Measurements from ENCODE around the gene ACSL4. TPM values are rescaled to one million over a fixed set of nuclear protein-coding genes. Genes with fewer than 3 reads are reported as not detected.

ACSL4 gene
- total RNA-seq, 1 donor from 2014 or later = 41.1 TPM

- Histone ChIP-seq H3K36me3 (no peaks in the 10 kb centered on the region), H3K27ac (replicated peaks) (no peak overlapping the region), H3K4me3 (no peak overlapping the region), H3K27me3 (ENCODE audit: low read depth) (no peaks in the 10 kb centered on the region), H3K4me1 (no peaks in the 10 kb centered on the region), H3K9me3 (replicated peaks) (no peaks in the 10 kb centered on the region)
- no peak for DNase-seq
- intact Hi-C loops (cut with micrococcal nuclease) = no loop called here
- peak; percentile 53 for TF ChIP-seq CTCF (IDR thresholded peaks at IDR 0.05; ENCODE audit: borderline replicate concordance)
Observed at GRCh38 chrX:109635146-109635545, 97.9 kb downstream of the ACSL4 start.

GRCh38 chrX:109632906-109633504 is 100.1 kb downstream of the ACSL4 start:
- Histone ChIP-seq H3K27me3 (ENCODE audit: low read depth) (no peaks in the 10 kb centered on the region), H3K9me3 (replicated peaks) (no peaks in the 10 kb centered on the region), H3K4me1 (no peaks in the 10 kb centered on the region), H3K4me3 (no peak overlapping the region), H3K27ac (replicated peaks) (no peak overlapping the region), H3K36me3 (no peaks in the 10 kb centered on the region)
- no peak for DNase-seq
- intact Hi-C loops (cut with micrococcal nuclease) = no loop called here
- TF ChIP-seq CTCF (IDR thresholded peaks at IDR 0.05; ENCODE audit: borderline replicate concordance) = peak; percentile 54

- no peak for TF ChIP-seq CTCF (IDR thresholded peaks at IDR 0.05; ENCODE audit: borderline replicate concordance)
- Histone ChIP-seq H3K36me3 (no peaks in the 10 kb centered on the region), H3K9me3 (replicated peaks) (no peaks in the 10 kb centered on the region), H3K27ac (replicated peaks) (no peak overlapping the region), H3K4me1 (no peaks in the 10 kb centered on the region), H3K4me3 (no peak overlapping the region), H3K27me3 (ENCODE audit: low read depth) (no peaks in the 10 kb centered on the region)
- DNase-seq = no peak
- intact Hi-C loops (cut with micrococcal nuclease) = no loop called here
Observed at GRCh38 chrX:109629310-109629709, 103.7 kb downstream of the ACSL4 start.

GRCh38 chrX:109626637-109627036 is 106.4 kb downstream of the ACSL4 start:
- intact Hi-C loops (cut with micrococcal nuclease) = no loop called here
- no peaks in the 10 kb centered on the region for H3K36me3 ChIP-seq

GRCh38 chrX:109624641-109625616 is 108.1 kb downstream of the ACSL4 start, which contains the start of gene KCNE5:
KCNE5 (minus strand) TSS chrX:109625172; CDS start chrX:109625020, 152 bp downstream.
- Histone ChIP-seq H3K27me3 (ENCODE audit: low read depth) (no peaks in the 10 kb centered on the region), H3K36me3 (no peaks in the 10 kb centered on the region), H3K9me3 (replicated peaks) (no peaks in the 10 kb centered on the region), H3K4me1 (no peaks in the 10 kb centered on the region), H3K4me3 (peak within 1 kb of the TSS; percentile 47), H3K27ac (replicated peaks) (no peak within 1 kb of the TSS)
- DNase-seq = no peak
- no peak for TF ChIP-seq CTCF (IDR thresholded peaks at IDR 0.05; ENCODE audit: borderline replicate concordance)
- intact Hi-C loops (cut with micrococcal nuclease) = no loop called here

More at GRCh38 chrX:109626637-109627036, 106.4 kb downstream of the ACSL4 start:
- Histone ChIP-seq H3K9me3 (replicated peaks) (no peaks in the 10 kb centered on the region), H3K4me3 (no peak overlapping the region), H3K27ac (replicated peaks) (peak overlapping the region; percentile 48), H3K27me3 (ENCODE audit: low read depth) (no peaks in the 10 kb centered on the region), H3K4me1 (no peaks in the 10 kb centered on the region)
- no peak for TF ChIP-seq CTCF (IDR thresholded peaks at IDR 0.05; ENCODE audit: borderline replicate concordance)
- DNase-seq = no peak

Data from left ventricle myocardium inferior (tissue), 1 donor.